ENCODE results near the gene ARF1. TPM values are rescaled to one million over a fixed set of nuclear protein-coding genes. Genes with fewer than 3 reads are reported as not detected.
A peak's percentile ranks its signal among the peaks of the same experiment; 100 is the strongest.

Gene ARF1
- total RNA-seq, 1 donor from 2014 or later: 120 TPM

DNA sequence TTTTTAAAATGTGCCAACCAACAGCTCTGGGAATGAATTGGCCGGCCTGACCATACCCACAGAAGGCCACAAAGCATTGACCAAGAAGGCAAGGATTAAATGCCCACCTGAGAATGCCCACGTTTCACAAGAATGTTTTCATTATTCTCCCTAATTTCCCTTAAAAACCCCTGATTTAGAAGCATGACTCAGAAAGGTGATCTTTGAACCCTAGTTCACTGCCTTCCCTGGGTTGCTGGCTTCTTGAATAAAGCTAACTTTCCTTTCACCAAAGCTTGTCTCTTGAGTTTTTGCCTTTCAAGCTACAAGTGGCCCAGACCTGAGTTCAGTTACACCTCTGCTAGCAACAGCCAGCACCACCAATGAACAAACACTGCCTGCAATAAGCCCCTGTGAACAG lies 41.0 kb downstream of the ARF1 start:
- no peak for DNase-seq

DNA sequence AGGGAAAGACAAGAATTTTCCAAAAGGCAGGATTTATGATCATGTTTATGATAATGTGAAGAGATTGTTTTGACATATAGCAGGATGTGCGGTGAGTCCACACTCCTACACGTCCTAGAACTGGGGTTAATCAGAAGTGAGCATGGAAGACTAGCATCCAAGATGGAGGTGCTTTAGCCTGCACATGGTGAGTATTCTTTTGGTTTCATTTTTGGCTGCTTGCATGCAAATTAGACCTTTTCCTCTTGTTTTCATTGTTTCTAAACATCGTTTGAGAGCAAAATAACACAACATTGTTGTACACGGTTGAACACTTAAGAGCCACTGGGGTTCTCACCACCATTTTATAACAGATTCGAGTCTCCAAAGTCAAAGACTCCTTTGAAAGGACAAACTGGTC lies 42.7 kb downstream of the ARF1 start:
- no peak for DNase-seq

DNA sequence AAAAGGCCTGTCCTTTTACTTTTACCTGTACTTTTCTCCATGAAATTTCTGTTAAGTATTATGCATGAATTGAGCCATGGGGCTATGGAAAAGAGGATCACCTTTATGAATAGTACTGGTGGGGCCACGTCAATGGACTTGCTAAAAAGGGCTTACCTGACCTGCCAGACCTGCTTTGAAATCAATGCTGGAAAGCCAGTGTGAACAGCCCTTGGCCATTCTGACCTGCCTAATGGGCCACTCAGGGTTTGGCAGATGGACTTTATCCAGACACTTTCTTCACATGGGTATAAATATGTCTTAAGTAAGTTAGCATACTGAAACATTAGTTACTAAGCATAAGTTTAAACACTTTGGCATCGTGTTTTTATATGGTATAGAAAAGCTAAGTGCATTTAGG lies 49.3 kb downstream of the ARF1 start:
- no peak for DNase-seq

DNA sequence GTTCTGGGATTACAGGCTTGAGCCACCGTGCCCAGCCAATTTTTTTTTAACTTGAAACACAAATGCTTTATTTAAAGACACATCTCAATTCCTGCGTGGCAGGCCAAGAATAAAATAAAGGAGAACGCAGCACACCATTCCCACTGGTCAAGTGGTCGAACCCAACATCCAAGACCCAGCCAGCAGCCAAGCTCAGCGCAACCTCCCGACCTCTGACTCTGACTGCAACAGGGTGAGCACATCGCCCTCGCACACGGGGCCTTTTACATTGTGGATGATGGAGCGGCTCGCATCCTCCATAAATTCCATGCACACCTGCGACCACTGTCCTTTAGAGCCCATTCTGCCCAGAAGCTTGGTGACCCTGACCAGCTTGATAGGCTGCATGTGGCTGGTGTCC lies 52.1 kb downstream of the ARF1 start:
- no peak for DNase-seq

DNA sequence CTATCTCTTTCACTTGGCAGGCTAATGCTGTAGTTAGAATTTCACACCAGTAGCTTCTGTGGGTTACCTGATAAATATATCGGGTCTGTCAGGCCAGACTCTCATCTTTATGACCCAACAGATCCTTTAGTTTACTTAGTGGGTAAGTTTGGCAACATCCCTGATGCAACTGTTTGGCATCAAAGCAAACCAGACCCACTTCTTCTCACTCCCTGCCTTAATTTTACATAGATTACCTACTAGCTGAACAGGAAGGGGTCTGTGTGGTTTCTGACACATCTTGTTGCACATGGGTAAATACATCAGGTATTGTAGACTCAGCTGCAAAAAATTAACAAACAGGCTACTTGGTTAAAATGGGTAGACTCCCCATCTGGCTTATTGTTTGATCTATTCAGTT lies 54.4 kb downstream of the ARF1 start:
- DNase-seq: no peak

DNA sequence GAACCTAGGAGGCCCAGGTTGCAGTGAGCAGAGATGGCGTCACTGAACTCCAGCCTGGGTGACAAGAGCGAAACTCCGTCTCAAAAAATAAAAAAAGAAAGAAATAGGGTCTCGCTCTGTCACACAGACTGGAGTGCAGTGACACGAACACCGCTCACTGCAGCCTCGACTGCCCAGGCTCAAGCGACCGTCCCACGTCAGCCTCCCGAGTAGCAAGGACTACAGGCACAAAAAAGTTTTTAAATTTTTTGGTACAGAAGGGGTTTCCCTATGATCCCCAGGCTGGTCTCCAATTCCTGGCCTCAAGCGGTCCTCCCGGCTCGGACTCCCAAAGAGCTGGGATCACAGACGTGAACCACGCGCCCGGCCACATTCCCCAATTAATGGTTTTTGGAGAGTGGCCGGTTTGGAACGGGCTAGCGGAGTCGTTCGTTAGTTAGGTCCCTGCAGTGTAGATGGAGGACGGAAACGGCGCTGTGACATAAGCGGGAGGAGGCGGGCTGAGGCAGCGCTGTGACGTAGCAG lies 57.0 kb downstream of the ARF1 start:
- no peak for DNase-seq

DNA sequence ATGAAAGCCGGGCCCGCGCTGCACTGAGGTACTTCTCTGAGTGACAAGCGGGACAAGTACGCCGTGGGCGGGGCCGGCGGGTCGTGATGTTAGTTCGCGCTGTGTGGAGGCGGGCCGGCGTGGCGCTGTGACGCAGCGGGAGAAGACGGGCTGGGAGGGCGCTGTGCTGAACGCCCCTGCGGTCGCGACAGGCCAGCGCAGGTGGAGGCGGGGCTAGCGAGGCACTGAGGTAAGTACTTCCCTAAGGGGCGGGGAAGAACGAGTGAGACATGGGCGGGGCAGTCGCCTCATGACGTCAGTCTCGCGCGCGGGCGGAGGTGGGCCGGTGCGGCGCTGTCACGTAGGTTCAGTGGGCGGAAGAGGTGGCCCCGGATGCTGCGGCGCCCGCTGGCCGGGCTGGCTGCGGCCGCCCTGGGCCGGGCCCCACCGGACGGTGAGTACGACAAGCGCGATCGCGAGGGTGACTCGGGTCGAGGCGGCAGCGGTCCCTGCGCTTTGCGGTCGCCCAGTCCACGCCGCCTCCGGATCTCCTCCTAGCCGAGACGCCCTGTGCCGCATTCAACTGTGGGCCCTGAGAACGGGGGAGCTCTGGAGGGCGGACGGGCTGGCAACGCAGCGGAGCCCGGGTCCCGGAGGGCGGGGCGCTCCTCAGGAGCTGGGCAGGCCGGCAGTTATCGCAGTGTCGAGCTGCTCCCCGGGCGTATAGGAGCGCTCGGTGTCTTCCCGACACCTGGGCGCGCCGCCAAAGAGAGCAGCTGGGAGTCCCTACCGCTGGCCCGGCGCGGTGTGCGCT lies 57.6 kb downstream of the ARF1 start, which contains the start of gene GUK1:
Gene GUK1 (plus strand): TSS at position 349 of the 793 bp plus-strand sequence. CDS start 24 bp downstream, at position 373.
- DNase-seq: peak; percentile 97

DNA sequence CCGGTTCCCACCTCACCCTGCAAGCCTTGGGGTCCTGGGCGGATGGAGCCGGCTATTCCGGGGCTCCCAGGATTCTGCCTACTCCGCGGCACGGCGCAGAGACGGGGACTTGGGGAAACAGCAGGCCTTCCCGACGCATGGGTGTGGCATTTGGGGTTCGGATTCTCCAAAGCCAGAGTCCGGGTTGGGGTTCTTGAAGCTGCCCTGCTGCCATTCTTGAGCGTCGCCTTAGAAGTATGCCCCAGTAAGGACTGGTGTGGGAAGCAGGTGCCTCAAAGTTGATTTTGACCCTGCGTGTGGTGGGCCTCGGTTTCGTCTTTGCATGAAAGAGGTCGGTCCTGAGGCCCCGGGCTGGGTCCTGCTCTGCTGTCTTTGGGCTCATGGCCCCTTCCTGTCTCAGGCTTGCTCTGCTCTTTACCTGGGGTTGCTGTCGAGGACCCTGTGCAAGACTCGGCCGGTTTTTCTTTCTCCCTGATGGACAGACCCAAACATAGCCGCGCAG lies 58.3 kb downstream of the ARF1 start:
- DNase-seq: no peak

DNA sequence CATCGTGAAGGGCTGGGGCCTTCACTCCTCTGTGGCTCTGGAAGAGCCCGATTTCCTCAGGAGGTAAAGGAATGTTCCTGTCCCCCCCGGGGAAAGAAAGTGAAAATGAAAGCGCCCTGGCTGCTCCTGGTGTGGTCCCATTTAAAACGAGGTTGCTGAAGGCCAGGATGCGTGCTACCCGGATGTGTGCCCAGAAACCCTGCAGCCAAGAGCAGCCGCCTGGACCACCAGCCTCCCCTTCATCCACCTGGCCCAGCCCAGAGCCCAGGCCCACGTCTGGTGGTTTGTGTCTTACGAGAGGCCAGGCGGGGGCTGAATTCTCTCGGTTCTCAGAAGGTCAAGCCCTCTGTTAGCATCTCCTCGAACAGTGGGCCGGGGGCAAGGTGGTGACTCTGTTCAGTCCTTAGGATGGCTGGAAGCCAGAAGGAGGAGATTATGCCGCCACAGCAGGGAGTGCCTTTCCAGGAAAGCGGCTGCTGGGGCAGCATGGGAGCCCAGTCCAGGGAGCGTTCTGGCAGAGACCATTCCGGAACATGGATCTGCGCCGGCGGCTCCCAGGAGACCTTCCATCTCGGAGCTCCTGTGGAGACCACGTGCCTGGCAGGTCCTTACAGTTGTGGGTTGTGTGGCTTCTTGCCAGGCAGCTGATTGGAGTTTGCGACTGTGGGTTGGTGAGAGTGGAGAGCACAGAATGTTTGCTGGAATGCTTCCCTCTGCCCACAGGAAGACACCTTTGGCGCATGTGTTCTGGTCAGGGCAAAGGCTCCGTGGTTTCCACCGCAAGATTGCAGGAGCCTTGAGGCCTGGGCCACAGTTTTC lies 58.9 kb downstream of the ARF1 start:
- DNase-seq: no peak

DNA sequence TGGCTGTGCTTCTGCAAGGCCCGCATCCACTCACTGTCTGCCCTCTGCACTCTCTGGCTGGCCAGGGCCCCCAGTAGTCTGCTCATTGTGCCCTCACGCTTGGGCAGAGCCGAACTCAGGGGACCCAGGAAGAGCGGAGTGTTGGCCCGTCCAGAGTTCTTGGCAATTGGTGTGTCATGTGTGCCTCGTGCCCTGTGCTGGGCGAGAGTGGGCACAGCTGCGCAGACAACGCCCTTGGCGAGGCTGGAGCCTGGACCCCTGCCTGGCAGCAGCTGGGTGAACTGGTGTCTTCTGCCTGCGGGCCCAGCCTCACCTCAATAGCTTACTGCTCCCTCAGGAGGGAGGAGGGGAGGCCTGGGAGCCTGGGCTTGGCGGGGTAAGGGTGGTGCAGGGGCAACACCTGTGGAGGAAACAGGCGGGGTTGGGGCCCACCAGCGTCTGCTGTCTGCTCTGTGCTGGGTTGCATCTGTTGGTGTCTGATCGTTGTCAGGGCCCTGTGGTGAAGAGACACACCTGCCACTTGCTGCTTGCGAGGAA lies 59.7 kb downstream of the ARF1 start:
- DNase-seq: no peak

DNA sequence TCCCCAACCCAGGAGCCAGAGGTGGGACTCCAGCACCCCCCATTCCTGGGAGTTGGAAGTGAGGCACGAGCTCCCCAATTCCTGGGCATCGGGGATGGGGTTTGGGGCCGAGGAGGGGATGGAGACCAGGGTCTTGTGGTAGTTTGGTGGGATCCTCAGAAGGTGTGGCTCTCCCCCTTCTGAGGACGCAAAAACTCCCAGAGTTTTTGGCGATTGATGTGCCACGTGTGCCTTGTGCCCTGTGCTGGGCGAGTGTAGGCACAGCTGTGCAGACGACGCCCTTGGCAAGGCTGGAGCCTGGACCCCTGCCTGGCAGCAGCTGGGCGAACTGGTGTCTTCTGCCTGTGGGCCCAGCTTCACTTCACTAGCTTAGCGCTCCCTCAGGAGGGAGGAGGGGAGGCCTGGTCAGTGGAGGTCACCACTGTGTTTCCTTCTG lies 60.2 kb downstream of the ARF1 start:
- no peak for DNase-seq

DNA sequence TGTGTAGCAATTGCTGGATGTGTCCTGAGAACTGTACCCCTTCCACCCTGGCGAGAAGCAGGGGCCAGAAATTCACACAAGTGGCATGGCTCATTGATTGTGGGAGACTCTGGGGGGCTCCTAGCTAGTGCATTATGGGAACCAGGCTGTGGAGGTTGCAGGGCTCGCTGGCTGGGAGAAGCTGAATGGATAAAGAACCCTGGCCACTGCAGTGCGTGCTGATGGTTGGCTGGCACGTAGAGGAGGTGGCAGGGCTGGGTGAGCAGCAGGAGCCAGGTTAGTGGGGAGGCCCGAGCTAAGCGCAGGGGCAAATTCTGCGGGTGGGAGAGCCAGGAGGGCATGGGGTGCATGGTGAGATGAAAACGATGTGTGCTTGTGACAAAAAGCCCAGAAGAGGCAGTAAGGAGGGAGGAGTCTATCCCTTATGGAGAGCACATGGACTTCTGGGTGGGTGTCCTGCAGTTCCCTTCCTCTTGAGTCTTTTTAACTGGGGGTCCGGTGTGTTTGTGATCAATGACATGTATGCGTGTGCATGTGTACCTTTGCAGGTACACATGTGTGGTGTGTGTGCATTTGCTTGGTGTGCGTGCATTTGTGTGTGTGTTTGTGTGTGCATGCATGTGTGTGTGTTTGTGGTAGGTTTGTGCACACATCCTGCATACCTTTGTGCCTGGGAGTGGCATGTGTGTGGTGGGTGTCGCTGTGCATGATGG lies 61.1 kb downstream of the ARF1 start:
- DNase-seq: no peak

DNA sequence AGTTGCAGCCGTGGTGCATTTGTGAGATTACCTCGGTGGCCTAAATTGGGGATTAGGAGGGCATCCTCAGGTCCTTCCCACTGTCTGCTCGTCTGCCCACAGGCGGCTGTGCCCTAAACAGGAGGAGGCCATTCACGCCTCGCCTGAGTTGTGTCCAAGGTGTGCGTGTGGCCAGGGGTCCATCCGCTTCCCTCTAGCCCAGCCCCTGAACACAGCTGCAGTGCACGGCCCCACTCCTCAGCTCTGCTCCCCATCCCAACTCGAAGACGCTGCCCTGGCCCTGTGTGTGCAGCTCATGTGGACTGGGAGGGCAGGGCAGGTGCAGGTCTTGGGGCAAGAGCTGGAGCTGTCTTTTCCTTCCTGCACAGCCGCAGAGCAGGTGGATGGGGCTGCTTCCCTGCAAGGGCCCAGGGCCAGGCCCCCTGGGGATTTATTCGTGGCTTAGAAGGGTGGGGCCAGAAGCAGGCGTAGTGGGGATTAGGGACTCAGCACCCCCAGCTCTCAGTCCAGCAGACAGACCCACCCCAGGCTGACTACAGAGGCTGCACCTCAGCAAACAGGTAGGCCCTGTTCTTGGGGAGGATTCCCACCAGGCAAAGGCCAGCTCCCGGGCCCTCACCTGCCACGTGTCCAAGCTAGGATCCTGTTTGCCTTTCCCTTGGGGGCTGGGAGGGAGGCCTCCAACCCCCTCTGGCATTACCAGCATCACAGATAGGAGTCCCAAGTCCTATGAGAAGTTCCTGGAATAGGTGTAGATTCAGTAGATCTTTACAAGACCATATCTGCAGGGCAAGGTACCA lies 61.9 kb downstream of the ARF1 start:
- DNase-seq: no peak

DNA sequence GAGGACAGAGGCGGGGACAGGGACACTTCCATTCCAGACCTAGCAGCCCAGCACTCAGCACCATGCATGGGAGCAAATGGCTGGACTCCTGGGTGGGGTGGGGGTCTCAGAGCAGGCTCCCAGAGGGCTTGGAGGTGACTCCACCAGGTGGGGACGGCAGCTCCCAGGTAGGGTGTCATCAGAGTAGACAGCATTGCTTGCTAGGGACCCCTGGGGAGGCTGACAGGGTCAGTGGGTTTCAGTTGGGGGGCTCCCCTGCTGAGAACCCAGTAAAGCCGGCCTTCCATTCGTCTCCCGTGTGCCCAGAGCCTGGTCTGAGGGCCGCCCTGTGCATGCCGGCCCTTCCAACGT lies 62.5 kb downstream of the ARF1 start:
- no peak for DNase-seq

DNA sequence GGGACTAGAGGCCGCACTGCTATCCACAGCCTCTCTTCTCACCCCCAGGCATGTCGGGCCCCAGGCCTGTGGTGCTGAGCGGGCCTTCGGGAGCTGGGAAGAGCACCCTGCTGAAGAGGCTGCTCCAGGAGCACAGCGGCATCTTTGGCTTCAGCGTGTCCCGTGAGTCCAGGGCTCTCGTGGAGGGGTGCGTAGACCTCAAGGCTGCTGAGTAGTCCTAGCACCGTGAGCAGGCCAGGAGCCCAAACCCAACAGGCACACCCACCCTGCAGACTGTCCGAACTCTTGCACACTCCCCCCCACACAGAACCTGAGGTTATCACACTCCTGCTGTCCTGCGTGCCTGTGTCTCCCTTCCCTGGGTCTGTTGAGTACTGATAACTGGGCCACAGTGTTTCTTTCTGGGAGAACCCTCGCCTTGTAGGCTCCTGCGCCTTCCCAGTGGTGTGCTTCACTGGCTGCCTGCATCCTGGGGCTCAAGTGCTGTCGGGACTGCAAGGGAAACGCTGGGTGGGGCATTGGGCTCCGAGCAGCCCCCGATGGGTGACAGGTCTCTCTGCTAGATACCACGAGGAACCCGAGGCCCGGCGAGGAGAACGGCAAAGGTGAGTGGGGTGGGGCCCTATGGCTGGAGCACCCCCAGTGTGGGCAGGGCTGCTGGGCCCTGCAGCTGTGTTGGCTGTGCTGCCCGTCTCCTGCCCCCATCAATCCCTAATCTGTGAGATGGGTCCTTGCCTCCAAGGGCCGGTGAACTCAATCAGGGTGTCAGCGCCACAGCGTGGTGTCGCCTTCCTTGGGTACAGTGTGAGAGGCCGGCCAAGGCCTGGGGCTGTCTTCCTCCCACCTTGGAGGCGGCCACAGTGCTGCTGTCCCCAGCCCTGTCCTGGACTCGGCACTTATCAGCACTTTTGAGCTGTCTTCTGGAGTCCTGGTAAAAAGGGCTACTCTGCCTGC lies 63.2 kb downstream of the ARF1 start:
- no peak for DNase-seq

DNA sequence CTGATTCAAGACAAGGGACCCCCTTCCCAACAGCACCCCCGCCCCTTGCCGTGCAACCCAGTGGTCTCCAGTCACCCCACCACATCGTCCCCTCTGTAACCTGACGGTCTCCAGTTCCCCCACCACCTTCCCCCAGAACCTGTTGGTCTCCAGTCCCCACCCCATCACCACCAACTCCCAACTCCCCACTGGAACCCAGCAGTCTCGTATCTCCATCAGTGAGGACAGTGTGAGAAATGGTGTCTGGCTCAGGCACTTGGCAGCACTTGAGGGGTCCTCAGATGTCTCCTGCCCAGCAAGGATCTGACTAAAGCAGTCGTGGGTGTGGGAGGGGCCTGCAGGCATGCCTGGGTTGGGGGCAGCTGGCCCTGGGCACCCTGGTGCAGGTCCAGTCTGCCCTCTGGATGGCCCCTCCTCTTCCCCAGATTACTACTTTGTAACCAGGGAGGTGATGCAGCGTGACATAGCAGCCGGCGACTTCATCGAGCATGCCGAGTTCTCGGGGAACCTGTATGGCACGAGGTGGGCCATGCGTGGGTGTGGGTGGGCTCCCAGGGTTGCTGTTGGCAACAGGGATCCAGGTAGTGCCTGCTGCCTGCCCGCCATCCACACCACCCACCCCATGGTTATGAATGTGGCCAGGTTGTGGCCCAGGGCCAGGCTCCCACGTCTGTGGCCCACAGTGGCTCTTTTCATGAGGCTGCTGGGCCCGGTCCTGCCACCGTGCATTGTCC lies 64.1 kb downstream of the ARF1 start:
- DNase-seq: no peak

DNA sequence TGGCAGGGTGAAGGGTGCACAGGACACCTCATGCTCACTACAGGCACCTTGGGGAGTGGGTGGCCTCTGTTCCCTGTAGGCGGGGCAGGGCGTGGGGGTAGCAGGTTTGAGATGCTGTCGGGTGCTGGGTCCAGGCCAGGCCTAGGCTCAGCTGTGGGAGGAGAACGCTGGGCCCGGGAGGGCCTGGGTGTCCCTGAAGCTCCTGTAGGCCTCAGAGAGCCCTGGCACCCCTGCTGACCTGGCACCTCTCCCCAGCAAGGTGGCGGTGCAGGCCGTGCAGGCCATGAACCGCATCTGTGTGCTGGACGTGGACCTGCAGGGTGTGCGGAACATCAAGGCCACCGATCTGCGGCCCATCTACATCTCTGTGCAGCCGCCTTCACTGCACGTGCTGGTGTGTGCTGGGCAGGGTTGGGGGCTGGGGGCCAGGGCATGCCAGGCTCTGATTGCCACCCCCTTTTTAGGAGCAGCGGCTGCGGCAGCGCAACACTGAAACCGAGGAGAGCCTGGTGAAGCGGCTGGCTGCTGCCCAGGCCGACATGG lies 64.7 kb downstream of the ARF1 start:
- DNase-seq: no peak

DNA sequence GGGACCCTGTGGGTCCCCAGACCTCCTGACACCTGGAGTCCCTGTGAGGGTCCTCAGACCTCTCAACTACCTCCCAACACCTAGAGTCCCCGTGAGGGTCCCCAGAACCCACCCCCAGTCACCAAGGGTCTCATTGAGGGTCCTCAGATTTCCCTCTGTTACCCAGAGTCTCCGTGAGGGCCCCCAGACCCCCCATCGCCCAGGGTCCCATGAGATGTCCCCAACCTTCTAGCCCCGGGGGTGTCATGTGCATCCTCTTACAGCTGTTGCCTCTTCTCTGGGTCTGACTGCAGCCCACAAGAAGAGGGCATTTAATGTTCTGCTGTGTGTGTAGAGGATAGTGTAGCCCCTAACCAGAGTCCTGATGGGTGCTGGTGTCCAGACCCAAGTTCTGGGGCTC lies 65.3 kb downstream of the ARF1 start:
- no peak for DNase-seq

DNA sequence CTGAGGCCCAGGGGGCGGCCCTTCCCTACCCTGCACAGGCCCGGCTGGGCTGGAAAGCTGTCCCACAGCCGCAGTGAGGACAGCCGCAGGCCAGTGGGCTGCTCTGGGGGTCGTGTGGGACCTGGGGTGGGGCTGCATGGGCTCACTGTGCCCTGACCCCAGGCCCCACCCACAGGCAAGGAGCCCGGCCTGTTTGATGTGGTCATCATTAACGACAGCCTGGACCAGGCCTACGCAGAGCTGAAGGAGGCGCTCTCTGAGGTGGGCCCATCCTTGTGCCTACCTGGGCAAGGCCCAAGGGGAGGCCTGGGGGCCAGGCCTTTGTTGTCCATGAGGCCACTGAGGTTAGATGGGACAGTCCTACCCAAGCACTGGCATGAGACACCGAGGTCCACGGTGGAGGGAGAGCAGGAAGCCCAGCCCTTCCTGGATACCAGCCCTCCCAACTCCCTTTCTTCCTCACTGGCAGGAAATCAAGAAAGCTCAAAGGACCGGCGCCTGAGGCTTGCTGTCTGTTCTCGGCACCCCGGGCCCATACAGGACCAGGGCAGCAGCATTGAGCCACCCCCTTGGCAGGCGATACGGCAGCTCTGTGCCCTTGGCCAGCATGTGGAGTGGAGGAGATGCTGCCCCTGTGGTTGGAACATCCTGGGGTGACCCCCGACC lies 65.8 kb downstream of the ARF1 start:
- no peak for DNase-seq
